ENCODE results near the gene PHYKPL. TPM values are rescaled to one million over a fixed set of nuclear protein-coding genes. Genes with fewer than 3 reads are reported as not detected.
A peak's percentile ranks its signal among the peaks of the same experiment; 100 is the strongest.

The PHYKPL gene
- total RNA-seq, result 176 and 205 TPM in 2 replicates

- intact Hi-C loops (cut with micrococcal nuclease), result loop anchor here (1.0 to 2.0 kb wide), 4 partner anchors 8 to 1466 kb away; partner anchors contain the start of genes CANX, HNRNPAB and ZNF354A
Measured at GRCh38 chr5:178232124-178232919, at the start of gene PHYKPL. Gene PHYKPL (minus strand): TSS chr5:178232802. CDS start chr5:178232550, 252 bp downstream.

DNA sequence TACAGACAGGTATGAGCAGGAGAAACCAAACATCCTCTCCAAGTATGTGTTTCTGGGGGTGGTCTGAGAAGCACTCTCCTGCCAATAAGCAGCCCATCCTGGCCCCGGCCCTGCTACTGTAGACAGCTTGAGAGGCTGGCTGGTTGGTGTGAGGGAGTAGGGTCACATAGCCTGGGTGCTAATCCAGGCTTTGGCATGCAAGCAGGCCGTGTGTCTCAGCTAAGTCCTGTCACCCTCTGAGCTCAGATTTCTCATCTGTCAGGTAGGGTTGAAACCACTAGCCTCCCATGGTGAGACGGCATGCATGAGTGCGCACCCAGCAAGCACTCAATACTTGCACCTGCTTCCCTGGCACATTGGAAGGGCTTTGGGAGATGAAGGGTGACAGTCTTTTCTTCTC lies 49.8 kb upstream of the PHYKPL start:
- no peak for ATAC-seq (ENCODE audit: low read depth)
- Mint-ChIP-seq H3K4me1 (peaks cover 4% of the 10 kb centered on the region), H3K4me3 (no peak overlapping the region), H3K27me3 (peaks cover 22% of the 10 kb centered on the region), H3K9me3 (peaks cover 10% of the 10 kb centered on the region), H3K36me3 (ENCODE audit: low read depth) (no peaks in the 10 kb centered on the region), H3K27ac (no peak overlapping the region)
- no peak for DNase-seq
- intact Hi-C loops (cut with micrococcal nuclease), result no loop called here
- ChIA-PET CTCF (no interaction called here), POLR2A (no interaction called here)
- no peak for TF ChIP-seq CTCF (IDR thresholded peaks at IDR 0.05)

More at GRCh38 chr5:178232124-178232919, at the start of gene PHYKPL:
- ChIA-PET POLR2A (interaction anchor here (0.6 to 3.2 kb wide), 6 partner anchors 9 to 1392 kb away, joined by 4 to 17 read pairs (median 6); partner anchors contain the start of genes HNRNPAB and HNRNPH1), CTCF (no interaction called here)
- DNase-seq, result peak; percentile 74
- H3K27ac Mint-ChIP-seq, result peak within 1 kb of the TSS; percentile 84
- peaks cover 43% of the 10 kb centered on the region for H3K36me3 Mint-ChIP-seq (ENCODE audit: low read depth)
- no peak for TF ChIP-seq CTCF (IDR thresholded peaks at IDR 0.05)
- no peaks in the 10 kb centered on the region for H3K9me3 Mint-ChIP-seq
- H3K27me3 Mint-ChIP-seq, result no peaks in the 10 kb centered on the region
- ATAC-seq (ENCODE audit: low read depth), result peak; percentile 75
- peak within 1 kb of the TSS; percentile 86 for H3K4me3 Mint-ChIP-seq
- peaks cover 47% of the 10 kb centered on the region for H3K4me1 Mint-ChIP-seq

DNA sequence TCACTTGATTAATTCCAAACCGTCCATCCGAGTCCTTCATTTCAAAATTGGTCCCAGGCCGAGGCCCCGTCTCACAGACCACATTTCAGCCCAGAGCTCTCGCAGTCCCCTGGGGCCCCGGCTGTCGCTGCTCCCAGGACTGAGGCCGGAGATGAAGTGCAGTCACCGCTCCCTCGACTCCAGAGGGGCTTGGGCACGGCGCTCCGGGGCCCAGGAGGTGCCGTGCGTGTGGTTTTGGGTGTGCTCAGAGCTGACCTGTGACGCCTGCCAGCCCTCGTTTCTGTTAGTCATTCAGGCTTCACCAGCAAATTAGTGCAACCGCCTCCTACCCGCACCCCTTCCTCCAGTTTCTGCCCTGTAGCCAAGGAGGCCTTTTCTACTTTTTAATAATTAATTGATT lies 48.7 kb upstream of the PHYKPL start:
- Mint-ChIP-seq H3K27me3 (peaks cover 19% of the 10 kb centered on the region), H3K4me3 (no peak overlapping the region), H3K9me3 (peaks cover 10% of the 10 kb centered on the region), H3K36me3 (ENCODE audit: low read depth) (no peaks in the 10 kb centered on the region), H3K4me1 (peaks cover 4% of the 10 kb centered on the region), H3K27ac (no peak overlapping the region)
- intact Hi-C loops (cut with micrococcal nuclease), result no loop called here
- CTCF ChIA-PET, result interaction anchor here (1.3 kb wide), 1 partner anchor 557 kb away, joined by 5 read pairs; no protein-coding TSS in a partner anchor
- POLR2A ChIA-PET, result no interaction called here
- DNase-seq, result no peak
- no peak for ATAC-seq (ENCODE audit: low read depth)
- no peak for TF ChIP-seq CTCF (IDR thresholded peaks at IDR 0.05)

GRCh38 chr5:178280631-178281030 lies 48.0 kb upstream of the PHYKPL start:
- POLR2A ChIA-PET, result no interaction called here
- peaks cover 4% of the 10 kb centered on the region for H3K4me1 Mint-ChIP-seq
- intact Hi-C loops (cut with micrococcal nuclease), result loop anchor here (1.0 kb wide), 1 partner anchor 1214 kb away; no protein-coding TSS in a partner anchor
- DNase-seq (no peak), ATAC-seq (ENCODE audit: low read depth) (no peak)
- H3K4me3 Mint-ChIP-seq, result no peak overlapping the region
- H3K36me3 Mint-ChIP-seq (ENCODE audit: low read depth), result no peaks in the 10 kb centered on the region
- peaks cover 14% of the 10 kb centered on the region for H3K9me3 Mint-ChIP-seq
- CTCF ChIA-PET, result interaction anchor here (1.0 to 1.8 kb wide), 6 partner anchors 42 to 1213 kb away, joined by 3 to 6 read pairs (median 5); no protein-coding TSS in a partner anchor
- TF ChIP-seq CTCF (IDR thresholded peaks at IDR 0.05), result no peak
- H3K27ac Mint-ChIP-seq, result no peak overlapping the region
- peaks cover 22% of the 10 kb centered on the region for H3K27me3 Mint-ChIP-seq

Measured in activated B cell treated with CpG ODN at 0.5 μM for 24 hours (primary cell).